K562 (cell line): ENCODE data around the gene RBM3. TPM values are rescaled to one million over a fixed set of nuclear protein-coding genes. Genes with fewer than 3 reads are reported as not detected.
A peak's percentile ranks its signal among the peaks of the same experiment; 100 is the strongest.

Experiments used
- ATF6 ChIP-seq: sonication (generic); formaldehyde crosslinking; IDR thresholded peaks from 2 replicates; pipeline ENCODE4 v1.4.0; 2020; ENCODE audit warnings: mild to moderate bottlenecking, missing genetic modification reagents
- CCNT2 ChIP-seq: IDR thresholded peaks from 2 replicates; pipeline ENCODE4 v1.6.1; 2011; ENCODE audit warnings: borderline replicate concordance, low read depth, mild to moderate bottlenecking, moderate library complexity, mixed read lengths, low read length; ENCODE audit not compliant: insufficient read length; ENCODE audit errors: extremely low read depth
- EGR1 ChIP-seq: fragments of 450-650 bp; conservative IDR thresholded peaks from 2 replicates; pipeline ENCODE4 v1.6.1; 2017; ENCODE audit warnings: mild to moderate bottlenecking
- ELF2 ChIP-seq: fragments of 250-450 bp; sonication (Bioruptor Pico); IDR thresholded peaks from 2 replicates; pipeline ENCODE4 v1.5.0; 2021; ENCODE audit warnings: mild to moderate bottlenecking
- FOS ChIP-seq: IDR thresholded peaks from 3 replicates; pipeline ENCODE4 v1.6.1; 2011; ENCODE audit not compliant: insufficient read length; ENCODE audit errors: extremely low read depth
- KLF13 ChIP-seq: fragments of 450-650 bp; IDR thresholded peaks from 2 replicates; pipeline ENCODE4 v1.6.1; 2016; ENCODE audit warnings: missing genetic modification characterization, low read depth, mild to moderate bottlenecking, missing compliant biosample characterization, moderate library complexity, borderline replicate concordance
- KLF16 ChIP-seq: IDR thresholded peaks from 2 replicates; pipeline ENCODE4 v1.6.1; 2016; ENCODE audit warnings: antibody characterized with exemption
- NFRKB ChIP-seq: fragments of 450-650 bp; IDR thresholded peaks from 2 replicates; pipeline ENCODE4 v1.6.1; 2016; ENCODE audit warnings: low read depth
- NR2C1 ChIP-seq, 2 experiments: fragments of 450-650 bp; IDR thresholded peaks; 2 replicates each; pipeline ENCODE4 v1.6.1; 2017; ENCODE audit warnings: mild to moderate bottlenecking in 2 of 2, antibody characterized with exemption in 1 of 2, inconsistent platforms in 1 of 2, missing compliant biosample characterization in 1 of 2, missing genetic modification characterization in 1 of 2
- NRF1 ChIP-seq, 2 experiments: fragments of 450-650 bp; IDR thresholded peaks in 1 of 2; conservative IDR thresholded peaks in 1 of 2; 2 replicates each; pipeline ENCODE4 v1.6.1; 2014; ENCODE audit warnings: mild to moderate bottlenecking in 2 of 2
- PRPF4 ChIP-seq: fragments of 200-400 bp; formaldehyde crosslinking; IDR thresholded peaks from one replicate; pipeline ENCODE4 v1.6.1; 2017; ENCODE audit warnings: low read length, low read depth, mild to moderate bottlenecking; ENCODE audit not compliant: insufficient read depth, poor library complexity, severe bottlenecking
- RB1 ChIP-seq: fragments of 450-650 bp; IDR thresholded peaks from 2 replicates; pipeline ENCODE4 v1.6.1; 2017; ENCODE audit warnings: low read depth, mild to moderate bottlenecking
- SMAD2 ChIP-seq: fragments of 150-350 bp; IDR thresholded peaks from 2 replicates; pipeline ENCODE4 v1.6.1; 2014; ENCODE audit warnings: low read depth, mild to moderate bottlenecking, low read length
- SUPT5H ChIP-seq: fragments of 450-650 bp; IDR thresholded peaks from 2 replicates; pipeline ENCODE4 v1.6.1; 2016
- USF2 ChIP-seq: sonication (generic); formaldehyde crosslinking; IDR thresholded peaks from 2 replicates; pipeline ENCODE4 v1.5.0; 2020; ENCODE audit warnings: missing genetic modification reagents
- ZBTB9 ChIP-seq: fragments of 450-650 bp; formaldehyde crosslinking; IDR thresholded peaks from 2 replicates; pipeline ENCODE4 v1.4.0; 2020; ENCODE audit warnings: mild to moderate bottlenecking, moderate library complexity
- ZEB2 ChIP-seq: fragments of 450-650 bp; IDR thresholded peaks from 2 replicates; pipeline ENCODE4 v1.6.1; 2016
- ZMIZ1 ChIP-seq, 2 experiments: fragments of 150-350 bp in 1 of 2; IDR thresholded peaks; 2 replicates each; pipeline ENCODE4 v1.6.1; 2012 to 2016; ENCODE audit warnings: low read depth in 2 of 2, low read length in 2 of 2, mild to moderate bottlenecking in 1 of 2, moderate library complexity in 1 of 2
- ZNF695 ChIP-seq: fragments of 450-650 bp; formaldehyde crosslinking; IDR thresholded peaks from 2 replicates; pipeline ENCODE4 v1.4.0; 2020; ENCODE audit warnings: mild to moderate bottlenecking, moderate library complexity
- polyA plus RNA-seq, 8 experiments: library from polyadenylated mRNA; depleted of rRNA in 4 of 8; stranded (reverse) in 5 of 8; unstranded in 3 of 8; fragments of >200 nt; fragmentation: Nextera tagmentation in 2 of 8; fragmentation: Illumina TruSeq in 1 of 8; extraction: Ambion mirVana in 2 of 8; extraction: Trizol in 1 of 8; gene quantifications; 2 replicates each; pipeline versions ENCODE4 v1.2.1 to v1.2.3, GENCODE V29; 2011 to 2014; ENCODE audit warnings: inconsistent platforms in 1 of 8, missing spikeins in 1 of 8
- total RNA-seq, 7 experiments: library from RNA; depleted of rRNA in 6 of 7; stranded (reverse); fragments of >200 nt in 6 of 7; fragmentation: Illumina TruSeq in 2 of 7; extraction: Trizol in 2 of 7; gene quantifications; 2 replicates each; pipeline versions ENCODE4 v1.2.1 to v1.2.3, GENCODE V29; 2011 to 2021; ENCODE audit warnings: low replicate concordance in 1 of 7

RBM3 gene
- total and polyA plus RNA-seq, 9 of the 15 experiments (the other 6 are each of a cell fraction or from before 2014, with no cell fraction given): 70.3 to 272 (median 209) TPM

DNA sequence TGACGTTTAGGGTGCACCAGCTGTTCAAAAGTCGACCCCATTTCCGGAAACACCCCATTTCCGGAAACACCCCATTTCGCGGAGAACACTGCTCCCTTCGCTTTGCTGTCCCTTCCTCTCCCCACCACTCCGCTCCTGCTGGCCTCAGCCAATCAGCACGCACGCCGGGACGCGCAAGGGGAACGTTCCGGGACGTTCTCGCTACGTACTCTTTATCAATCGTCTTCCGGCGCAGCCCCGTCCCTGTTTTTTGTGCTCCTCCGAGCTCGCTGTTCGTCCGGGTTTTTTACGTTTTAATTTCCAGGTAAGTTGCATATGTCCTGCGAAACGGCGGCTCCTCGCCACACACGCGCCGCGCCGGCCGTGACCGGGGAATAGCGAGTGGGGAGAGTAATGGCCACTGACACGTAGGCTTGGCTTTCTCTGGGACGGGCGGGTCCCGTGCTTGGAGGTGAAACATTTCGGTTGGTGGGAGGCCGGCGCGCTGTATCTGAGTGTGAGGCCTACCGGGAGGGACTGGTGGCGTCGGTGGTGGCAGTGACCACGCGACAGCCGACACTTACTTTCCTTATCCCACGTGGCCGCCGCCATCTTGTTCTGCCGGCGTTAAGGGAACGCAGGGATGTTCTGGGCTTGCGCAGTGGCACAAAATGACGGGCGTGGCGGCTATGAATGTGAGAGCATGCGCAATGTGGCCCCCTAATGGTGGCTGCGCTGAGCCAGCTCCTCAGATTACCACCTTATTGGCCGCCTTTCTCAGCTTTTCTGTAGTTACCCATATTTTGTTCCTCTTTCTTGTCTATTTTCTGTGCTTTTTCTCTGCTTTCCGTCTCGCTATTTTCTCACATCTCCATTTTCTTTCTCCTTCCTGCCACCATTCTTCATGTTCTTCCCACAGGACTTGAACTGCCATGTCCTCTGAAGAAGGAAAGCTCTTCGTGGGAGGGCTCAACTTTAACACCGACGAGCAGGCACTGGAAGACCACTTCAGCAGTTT, at the start of gene RBM3 (continued):
- peak; percentile 83; the same call in 1 of the 2 replicates for TF ChIP-seq NR2C1 (IDR thresholded peaks at IDR 0.05)
- TF ChIP-seq NR2C1 (tag; IDR thresholded peaks at IDR 0.05): no peak
- TF ChIP-seq SMAD2: no peak
- peak; percentile 17 for TF ChIP-seq CCNT2
- TF ChIP-seq ZEB2: peak; percentile 73; the same call in 1 of the 2 replicates
- 0 out of 2 replicates have a peak, but pooled peaks have one; percentile 55 for TF ChIP-seq KLF13 (tag)
- peak; percentile 64 for TF ChIP-seq KLF16
- peak; percentile 95 for TF ChIP-seq SUPT5H
- TF ChIP-seq ZBTB9 (CRISPR knock-in tag): peak; percentile 81; the same call in 1 of the 2 replicates
- peak; percentile 90 for TF ChIP-seq NFRKB
- TF ChIP-seq USF2 (CRISPR knock-in tag): peak; percentile 67
- peak; percentile 38 for TF ChIP-seq FOS
- TF ChIP-seq NRF1 (conservative IDR thresholded peaks at IDR 0.05 in 1 of 2, IDR thresholded peaks at IDR 0.05 in 1 of 2): peak; percentile 94 to 95
- TF ChIP-seq ZNF695: no peak
- TF ChIP-seq ELF2 (CRISPR knock-in tag): peak; percentile 96
- 0 out of 2 replicates have a peak, but pooled peaks have one; percentile 24 for TF ChIP-seq RB1
- TF ChIP-seq EGR1: peak; percentile 76
- peak in 1 of 2 experiments; percentile 30; a peak in 1 of 4 replicates for TF ChIP-seq ZMIZ1 (IDR thresholded peaks at IDR 0.05; ENCODE audit: low read depth in 2 of 2, low read length in 2 of 2)
- 0 out of 2 replicates have a peak, but pooled peaks have one; percentile 5 for TF ChIP-seq ATF6 (CRISPR knock-in tag)
- TF ChIP-seq PRPF4: no peak
